ENCODE results near the gene SEC14L6.
"Not testable (repeated sequence)": the region's sequence is repeated elsewhere in the genome, so short reads cannot be mapped to it uniquely, and the experiment has no call there.

SEC14L6 gene

DNA sequence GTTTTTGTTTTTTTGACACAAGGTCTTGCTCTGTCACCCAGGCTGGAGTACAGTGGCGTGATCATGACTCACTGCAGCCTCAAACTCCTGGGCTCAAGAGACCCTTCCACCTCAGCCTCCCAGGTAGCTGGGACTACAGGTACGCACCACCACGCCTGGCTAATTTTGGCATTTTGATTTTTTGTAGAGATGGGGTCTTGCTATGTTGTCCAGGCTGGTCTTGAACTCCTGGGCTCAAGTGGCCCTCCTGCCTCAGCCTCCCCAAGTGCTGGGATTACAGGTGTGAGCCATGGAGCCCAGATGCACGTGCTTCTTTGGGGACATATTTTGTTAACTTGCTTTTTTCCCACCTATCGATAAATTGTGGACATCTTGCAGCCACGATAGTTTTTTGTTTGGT lies 20.7 kb upstream of the SEC14L6 start:
- not testable (repeated sequence) for DNase-seq (ENCODE audit: low read depth in 2 of 2, low spot score in 1 of 2)

DNA sequence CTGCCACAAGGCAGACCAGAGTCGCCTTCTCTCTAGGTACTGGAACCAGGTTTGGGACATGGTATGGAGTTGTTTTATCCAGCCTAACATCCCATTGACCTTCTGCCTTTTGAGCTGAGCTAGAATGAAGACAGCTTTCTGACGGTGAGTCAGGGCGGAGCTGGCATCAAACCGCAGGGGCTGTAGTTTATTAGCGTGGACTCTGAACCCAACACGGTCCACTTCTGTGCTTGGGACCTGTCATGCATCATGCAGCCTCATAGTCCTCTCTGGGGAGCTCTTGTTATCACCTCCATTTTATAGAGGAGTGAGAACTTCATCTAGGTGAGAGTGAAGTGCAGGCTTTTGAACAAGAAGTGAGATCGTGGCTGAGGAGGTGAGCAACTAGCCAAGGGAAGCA lies 19.6 kb upstream of the SEC14L6 start:
- DNase-seq (ENCODE audit: low read depth in 2 of 2, low spot score in 1 of 2), result no peak

DNA sequence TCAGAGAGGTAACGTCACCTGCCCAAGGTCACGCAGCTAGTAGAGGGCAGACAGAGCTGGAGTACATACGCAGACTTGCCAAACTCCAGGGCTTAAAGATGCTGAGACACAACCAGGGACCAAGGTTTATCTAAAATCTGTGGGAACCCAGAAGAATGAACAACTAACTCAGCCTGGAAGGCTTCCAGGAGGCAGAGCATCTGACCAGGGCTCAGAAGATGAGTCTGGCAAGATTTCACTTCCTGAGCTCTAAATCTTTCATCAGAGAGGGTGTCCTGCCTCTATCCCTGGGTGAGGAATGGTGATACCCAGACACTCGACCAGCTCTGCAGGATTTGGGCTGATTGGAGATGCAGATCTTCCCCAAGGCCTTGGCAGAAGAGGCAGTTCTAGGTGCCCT lies 18.8 kb upstream of the SEC14L6 start:
- no peak for DNase-seq (ENCODE audit: low read depth in 2 of 2, low spot score in 1 of 2)

DNA sequence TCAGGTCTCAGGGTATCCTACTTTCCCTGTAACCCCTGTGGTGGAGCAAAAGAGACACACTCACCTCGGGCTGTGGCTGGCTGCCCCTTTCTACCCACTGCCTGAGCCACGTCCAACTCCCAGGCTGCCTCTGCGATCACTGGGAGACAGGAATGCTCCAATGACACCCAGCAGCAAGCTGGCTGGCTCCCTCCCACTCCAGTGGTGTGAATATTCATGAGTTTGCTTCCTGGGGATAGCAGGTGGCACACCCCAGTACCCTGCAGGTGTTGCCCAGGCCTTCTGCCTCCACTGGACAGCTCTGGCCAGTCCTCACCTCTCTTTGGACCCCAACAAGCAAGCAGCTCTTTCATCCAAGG lies 18.2 kb upstream of the SEC14L6 start:
- DNase-seq (ENCODE audit: low read depth in 2 of 2, low spot score in 1 of 2), result no peak

DNA sequence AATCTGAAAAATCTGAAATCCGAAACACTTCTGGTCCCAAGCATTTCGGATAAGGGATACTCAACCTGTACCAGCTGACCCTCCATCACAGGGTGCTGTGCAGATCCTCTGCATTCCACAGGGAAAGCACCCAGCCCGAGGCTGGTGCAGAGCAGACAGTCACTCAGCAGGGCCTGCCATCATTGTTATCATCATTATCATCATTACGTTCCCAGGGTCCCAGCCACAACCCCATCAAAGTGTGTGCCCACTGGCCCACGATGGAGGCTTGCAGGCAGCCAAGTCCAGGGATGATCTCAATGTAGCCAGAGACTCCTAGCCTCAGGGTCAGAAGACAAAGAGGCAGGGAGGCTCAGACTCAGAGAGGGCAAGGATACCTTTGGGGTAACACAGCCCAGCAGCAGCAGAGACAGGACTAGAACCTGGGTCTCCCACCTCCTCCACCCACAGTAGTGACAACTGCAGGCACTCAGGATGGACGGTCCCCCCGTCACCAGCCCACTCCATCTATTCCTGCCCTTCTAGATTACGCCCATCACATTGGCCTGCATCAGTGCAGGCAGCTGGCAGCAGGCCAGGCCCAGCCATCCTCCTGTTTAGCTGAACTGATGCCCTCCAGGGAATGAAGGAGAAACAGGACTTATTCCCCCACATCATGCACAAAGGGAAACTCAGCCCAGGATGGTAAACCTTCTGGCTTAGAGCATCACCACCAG lies 17.7 kb upstream of the SEC14L6 start:
- no peak for DNase-seq (ENCODE audit: low read depth in 2 of 2, low spot score in 1 of 2)

DNA sequence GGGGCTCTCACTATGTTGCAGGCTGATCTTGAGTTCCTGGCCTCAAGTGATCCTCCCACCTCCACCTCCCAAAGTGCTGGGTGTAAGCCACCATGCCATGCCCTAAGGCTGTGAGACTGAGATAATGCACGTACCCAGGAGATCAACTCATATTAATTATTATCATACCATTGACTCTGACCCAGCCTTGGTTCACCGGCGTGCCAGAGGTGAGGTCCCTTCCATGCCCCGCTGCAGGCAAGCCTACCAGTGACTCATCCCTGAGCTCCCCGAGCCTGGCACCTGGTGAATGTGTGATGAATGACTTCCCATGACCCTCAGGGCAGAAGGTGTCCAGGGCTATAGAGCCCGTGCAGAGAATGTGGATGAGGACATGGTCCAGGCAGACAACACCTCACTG lies 15.8 kb upstream of the SEC14L6 start:
- no peak for DNase-seq (ENCODE audit: low read depth in 2 of 2, low spot score in 1 of 2)

DNA sequence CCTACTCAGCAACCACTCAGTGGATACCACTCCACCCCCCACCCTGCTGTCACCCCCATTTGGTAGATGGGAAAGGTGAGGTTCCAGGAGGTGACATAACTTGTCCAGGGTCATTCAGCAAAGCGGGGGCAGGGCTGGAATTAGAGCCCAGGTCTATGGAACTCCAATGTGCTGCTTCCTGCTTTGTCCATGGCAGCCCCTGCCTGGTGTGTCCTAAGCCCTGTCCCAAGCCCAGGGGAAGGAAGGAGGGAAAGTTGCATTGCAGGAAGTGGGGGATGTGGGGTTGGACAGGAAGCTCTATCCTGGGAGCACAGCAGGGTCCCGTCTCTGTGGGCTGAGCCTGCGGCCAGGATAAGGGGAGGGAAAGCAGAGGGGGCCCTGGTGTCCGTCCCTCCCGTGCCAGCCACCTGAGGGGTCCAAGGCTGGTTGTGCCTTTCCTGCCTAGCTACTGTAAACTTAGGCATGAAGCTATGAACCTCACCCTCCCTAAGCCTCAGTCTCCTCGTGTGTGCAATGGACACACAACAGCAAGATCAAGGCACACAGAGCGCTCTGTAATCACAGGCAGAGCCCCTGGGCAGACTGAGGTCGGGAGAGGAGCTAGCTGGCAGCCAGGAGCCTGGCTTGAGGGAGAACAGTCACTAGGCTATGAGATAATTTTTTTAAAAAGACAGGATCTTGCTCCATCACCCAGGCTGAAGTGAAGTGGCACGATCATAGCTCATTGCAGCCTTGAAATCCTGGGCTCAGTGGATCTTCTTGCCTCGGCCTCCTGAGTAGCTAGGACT lies 15.1 kb upstream of the SEC14L6 start:
- no peak for DNase-seq (ENCODE audit: low read depth in 2 of 2, low spot score in 1 of 2)

DNA sequence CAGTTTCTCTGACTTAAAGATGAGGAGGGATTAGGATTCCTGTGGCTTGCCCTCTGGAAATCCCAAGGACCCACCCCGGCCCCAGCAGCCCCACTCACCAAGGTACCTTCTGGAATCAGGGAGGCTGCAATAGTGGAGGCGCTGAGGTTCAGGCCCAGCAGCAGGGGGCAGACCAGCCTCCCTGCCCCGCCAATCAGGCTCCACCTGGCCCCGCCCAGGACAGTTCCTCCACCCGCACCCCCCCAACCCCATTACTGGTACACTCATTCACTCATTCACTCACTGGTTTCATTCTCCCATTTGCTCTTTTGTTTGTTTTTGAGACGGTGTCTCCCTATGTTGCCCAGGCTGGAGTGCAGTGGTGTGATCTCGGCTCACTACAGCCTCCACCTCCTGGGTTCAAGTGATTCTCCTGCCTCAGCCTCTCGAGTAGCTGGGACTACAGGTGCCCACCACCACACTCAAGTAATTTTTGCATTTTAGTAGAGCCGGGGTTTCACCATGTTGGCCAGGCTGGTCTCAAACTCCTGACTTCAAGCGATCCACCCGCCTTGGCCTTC lies 14.2 kb upstream of the SEC14L6 start:
- DNase-seq (ENCODE audit: low read depth in 2 of 2, low spot score in 1 of 2), result not testable (repeated sequence)

DNA sequence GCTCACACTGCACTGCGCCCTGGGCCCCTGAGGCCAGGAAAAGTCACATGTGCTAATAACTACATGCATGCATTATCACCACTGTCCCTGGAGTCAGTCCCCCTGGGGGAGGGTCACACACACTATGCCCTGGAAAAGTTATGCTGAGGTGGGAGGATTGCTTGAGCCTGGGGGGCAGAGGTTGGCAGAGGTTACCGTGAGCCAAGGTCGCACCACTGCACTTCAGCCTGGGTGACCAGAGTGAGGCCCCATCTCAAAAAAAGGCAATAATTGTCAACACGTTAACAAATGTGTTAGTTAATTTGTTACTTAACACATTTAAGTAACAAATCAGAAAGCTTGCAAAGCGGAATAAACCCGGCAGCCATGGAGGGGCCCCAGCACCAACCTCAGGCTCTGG lies 13.3 kb upstream of the SEC14L6 start:
- no peak for DNase-seq (ENCODE audit: low read depth in 2 of 2, low spot score in 1 of 2)

DNA sequence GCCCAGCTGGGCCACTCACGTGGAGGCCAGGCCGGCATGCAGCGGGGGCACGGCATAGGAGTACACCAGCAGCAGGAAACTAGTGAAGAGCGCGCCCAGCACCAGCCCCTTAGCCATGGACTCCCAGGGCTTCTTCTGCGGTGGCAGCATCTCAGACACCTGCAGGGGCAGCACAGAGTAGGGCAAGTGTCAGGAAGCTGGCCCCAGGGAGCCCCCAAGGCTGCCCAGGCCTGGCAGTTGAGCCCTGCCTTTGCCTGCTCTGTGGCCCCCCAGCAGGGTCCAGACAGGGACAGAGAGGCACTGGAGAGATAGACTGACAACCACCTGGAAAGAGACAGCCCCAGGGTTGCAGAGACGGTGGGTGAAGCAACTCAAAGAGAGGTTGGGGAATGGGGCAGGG lies 10.7 kb upstream of the SEC14L6 start:
- DNase-seq (ENCODE audit: low read depth in 2 of 2, low spot score in 1 of 2), result no peak

DNA sequence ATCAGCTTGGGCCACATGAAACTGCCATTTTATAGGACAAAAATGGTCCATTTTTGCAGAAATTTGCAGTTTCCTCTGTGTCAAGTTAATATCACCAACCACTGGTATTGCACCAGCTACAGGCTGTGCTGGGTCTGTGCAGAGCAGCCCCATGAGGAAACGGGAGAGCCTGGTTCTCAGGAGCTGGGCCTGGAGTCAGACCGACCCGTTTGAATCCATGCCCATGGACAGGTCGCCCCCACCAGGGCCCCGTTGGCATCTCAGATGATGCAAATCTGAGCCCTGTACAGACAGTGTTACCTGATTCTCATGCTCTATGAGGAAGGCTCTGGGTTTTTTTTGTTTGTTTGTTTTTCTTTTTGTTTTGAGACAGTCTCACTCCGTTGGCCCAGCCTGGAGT lies 9.8 kb upstream of the SEC14L6 start:
- DNase-seq (ENCODE audit: low read depth in 2 of 2, low spot score in 1 of 2), result no peak

DNA sequence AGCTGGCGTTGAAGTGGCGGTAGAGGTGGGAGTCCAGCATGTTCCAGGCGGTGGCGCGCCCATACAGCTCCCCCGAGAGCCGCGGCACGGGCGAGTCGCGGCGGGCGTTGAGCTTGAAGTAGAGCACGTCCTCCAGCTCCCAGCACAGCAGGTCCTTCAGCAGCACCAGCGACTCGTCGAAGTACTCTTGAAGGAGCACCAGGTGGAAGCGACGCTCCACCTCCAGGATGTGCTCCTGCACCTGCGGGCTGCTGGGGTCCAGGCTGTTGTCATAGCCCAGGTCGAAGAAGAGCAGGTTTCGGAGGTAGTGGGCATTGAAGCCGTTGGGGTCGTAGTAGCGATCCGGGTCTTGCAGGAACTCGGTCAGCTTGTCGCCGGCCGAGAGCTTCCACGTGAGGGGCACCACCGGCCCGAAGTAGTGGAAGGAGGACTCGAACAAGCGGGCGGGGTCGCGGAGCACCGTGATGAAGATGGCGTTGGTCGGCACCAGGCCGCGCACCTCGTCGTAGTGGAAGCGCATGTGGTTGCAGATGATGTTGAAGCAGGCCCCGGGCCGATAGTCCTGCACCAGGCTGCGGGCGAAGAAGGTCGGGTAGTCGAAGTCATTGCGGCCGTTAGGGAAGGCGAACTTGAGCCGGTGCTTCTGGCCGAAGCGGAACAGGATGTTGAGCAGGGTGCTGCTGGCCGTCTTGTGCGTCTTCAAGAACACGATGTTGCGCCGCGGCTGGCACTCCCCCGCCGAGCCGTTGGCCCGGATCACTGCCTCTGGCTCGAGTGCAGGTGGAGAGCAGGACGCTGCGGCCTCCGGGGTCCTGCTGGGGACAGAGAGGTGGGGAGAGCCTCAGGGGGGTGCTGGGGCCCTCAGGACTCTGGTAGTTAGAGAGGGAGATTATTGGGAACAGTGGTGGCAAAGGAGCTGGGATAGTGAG lies 9.0 kb upstream of the SEC14L6 start:
- DNase-seq (ENCODE audit: low read depth in 2 of 2, low spot score in 1 of 2), result no peak

DNA sequence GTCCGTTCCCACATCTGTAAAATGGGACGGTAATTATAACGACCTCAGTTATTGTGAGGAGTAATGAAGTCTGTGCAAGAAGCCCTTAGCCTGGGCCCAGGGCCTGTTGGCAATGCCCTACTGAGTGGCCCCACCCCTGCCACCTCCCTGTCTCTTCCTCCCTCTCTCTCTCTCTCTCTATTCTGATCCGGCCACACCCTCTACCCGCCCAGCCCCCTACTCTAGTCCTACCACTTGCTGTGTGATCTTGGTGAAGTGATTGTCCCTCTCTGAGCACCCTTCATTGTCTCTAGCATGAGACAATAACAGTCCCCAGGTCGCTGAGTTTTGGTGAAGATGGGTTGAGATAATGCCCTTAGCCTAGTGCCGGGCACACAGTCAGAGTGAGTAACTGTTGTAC lies 7.4 kb upstream of the SEC14L6 start:
- no peak for DNase-seq (ENCODE audit: low read depth in 2 of 2, low spot score in 1 of 2)

DNA sequence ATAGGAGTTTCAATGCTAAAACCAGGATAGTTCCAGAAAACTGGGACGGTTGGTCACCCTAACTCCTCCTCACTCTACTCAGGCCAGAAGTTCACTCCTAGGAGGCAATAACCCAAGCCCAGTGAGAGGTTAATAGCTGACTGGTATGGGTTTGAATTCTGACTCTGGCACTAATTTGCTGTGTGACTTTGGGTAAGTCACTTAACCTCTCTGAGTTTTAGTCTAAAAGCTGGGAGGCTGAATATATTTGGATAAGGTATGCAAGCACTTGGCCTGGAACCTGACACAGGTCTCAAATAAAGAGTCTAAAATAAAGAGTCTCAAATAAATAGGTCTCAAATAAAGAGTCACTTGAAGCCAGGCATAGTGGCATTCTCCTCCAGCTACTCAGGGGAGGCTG lies 6.2 kb upstream of the SEC14L6 start:
- no peak for DNase-seq (ENCODE audit: low read depth in 2 of 2, low spot score in 1 of 2)

DNA sequence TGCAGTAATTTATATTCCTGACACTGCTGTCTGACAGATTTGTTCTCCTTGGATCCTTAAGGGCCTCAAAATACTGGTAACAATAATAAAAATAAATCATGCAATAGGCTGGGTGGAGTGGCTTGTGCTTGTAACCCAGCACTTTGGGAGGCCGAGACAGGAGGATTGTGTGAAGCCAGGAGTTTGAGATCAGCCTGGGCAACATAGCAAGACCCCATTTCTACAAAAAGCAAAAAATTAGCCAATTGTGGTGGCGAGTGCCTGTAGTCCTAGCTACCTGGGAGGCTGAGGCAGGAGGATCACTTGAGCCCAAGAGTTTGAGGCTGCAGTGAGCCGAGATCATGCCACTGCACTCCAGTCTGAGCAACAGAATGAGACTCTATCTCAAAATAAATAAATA lies 5.3 kb upstream of the SEC14L6 start:
- DNase-seq (ENCODE audit: low read depth in 2 of 2, low spot score in 1 of 2), result not testable (repeated sequence)

DNA sequence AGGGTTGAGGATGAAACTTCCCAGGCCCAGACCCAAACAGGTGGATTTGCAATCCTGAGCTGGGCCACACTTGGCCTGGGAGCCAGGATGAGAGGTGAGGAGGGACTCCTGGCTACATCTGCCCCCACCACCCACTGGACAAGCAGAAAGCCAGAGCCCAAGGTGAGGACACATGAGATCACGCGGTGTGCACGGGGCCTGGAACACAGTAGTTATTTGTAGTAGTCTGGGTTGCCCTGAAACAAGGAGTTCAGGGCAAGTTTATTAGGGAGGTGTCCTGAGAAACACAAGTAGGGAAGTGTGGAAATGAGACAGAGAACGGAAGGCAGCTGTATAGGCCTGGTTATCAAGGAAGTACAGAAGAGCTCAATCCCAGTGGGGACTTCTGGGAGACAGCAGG lies 647 bp upstream of the SEC14L6 start:
- DNase-seq (ENCODE audit: low read depth in 2 of 2, low spot score in 1 of 2), result no peak

DNA sequence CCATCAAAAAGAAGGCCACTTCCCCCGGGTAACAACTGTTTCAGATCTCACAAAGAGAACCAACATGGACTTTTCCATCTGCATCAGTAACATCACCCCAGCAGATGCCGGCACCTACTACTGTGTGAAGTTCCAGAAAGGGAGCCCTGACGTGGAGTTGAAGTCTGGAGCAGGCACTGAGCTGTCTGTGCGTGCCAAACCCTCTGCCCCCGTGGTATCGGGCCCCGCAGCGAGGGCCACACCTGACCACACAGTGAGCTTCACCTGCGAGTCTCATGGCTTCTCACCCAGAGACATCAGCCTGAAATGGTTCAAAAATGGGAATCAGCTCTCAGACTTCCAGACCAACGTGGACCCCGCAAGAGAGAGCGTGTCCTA lies 3.7 kb downstream of the SEC14L6 start:
- DNase-seq (ENCODE audit: low read depth in 2 of 2, low spot score in 1 of 2), result no peak

DNA sequence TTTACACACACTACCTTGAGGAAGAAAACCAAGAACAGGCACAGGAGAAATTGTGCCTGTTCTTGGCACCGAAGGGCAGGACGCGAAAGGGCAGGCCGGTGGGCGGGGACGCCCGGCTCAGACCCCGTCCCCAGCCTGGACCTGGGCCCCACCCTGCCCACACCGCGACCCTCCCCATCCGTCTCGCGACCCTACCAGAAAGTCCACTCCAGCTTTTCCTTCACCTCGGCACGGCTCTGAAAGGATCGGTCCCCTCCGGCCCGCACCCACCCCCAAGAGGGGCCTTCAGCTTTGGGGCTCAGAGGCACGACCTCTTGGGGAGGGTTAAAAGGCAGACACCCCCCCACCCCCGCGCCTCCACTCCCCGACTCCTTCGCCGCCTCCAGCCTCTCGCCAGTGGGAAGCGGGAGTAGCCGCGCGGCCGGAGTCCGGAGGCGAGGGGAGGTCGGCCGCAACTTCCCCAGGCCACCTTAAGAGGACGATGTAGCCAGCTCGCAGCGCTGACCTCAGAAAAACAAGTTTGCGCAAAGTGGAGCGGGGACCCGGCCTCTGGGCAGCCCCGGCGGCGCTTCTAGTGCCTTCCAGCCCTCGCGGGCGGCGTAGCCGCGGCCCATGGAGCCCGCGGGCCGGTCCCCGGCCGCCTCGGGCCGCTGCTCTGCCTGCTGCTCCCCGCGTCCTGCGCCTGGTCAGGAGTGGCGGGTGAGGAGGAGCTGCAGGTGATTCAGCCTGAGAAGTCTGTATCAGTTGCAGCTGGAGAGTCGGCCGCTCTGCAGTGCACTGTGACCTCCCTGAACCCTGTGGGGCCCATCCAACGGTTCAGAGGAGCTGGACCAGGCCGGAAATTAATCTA lies 4.4 kb downstream of the SEC14L6 start:
- DNase-seq (ENCODE audit: low read depth in 2 of 2, low spot score in 1 of 2), result no peak

DNA sequence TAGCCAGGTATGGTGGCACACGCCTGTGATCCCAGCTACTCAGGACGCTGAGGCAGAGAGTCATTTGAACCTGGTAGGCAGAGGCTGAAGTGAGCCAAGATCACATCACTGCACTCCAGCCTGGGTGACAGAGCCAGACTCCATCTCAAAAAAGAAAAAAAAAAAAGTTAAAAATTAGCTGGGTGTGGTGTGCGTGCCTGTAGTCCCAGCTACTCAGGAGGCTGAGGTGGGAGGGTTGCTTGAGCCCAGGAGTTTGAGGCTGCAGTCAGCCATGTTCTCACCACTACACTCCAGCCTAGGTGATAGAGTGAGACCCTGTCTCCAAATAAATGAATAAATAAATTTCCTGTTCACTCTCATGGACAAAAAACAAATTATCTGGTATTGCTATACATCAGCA lies 5.0 kb downstream of the SEC14L6 start:
- not testable (repeated sequence) for DNase-seq (ENCODE audit: low read depth in 2 of 2, low spot score in 1 of 2)

DNA sequence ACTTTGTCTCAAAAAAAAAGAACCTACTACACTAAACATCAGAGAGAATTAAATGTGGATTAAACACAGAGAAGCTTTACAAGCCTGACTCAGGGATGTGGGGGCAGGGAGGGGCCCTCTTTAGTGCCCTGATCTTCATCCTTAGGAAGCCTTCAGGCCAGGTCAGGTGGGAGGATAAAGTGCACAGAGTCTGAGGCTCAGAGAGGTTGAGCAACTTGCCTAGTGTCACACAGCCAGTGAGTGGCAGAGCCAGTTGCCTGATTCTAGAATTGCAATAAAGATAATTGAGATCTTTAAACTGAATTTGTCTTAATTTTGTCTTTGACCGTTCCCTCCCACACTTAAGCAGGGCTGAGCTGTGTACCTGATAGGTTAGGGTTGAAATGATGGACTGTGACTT lies 7.2 kb downstream of the SEC14L6 start:
- no peak for DNase-seq (ENCODE audit: low read depth in 2 of 2, low spot score in 1 of 2)

DNA sequence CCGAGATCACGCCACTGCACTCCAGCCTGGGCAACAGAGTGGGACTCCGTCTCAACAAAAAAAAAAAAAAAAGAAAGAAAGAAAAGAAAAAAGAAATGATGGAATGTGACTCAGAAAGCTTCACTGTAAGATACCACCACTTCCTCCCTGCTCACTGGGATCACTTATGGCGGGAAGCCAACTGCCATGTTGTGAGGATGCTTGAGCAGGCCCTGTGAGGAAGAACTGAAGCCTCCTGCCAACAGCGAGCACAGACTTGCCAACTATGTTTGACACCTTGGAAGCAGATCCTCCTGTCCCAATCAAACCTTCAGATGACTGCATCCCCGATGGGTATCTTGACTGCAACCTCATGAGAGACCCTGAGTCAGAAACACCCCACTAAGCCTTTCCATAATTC lies 8.3 kb downstream of the SEC14L6 start:
- no peak for DNase-seq (ENCODE audit: low read depth in 2 of 2, low spot score in 1 of 2)

All from stimulated activated CD8-positive, alpha-beta memory T cell treated with anti-CD3 and anti-CD28 coated beads, Interleukin-4, amount 100 ng/mL, for 1 hour (primary cell).